ENCODE measurements around the gene PCBP3.

DNA sequence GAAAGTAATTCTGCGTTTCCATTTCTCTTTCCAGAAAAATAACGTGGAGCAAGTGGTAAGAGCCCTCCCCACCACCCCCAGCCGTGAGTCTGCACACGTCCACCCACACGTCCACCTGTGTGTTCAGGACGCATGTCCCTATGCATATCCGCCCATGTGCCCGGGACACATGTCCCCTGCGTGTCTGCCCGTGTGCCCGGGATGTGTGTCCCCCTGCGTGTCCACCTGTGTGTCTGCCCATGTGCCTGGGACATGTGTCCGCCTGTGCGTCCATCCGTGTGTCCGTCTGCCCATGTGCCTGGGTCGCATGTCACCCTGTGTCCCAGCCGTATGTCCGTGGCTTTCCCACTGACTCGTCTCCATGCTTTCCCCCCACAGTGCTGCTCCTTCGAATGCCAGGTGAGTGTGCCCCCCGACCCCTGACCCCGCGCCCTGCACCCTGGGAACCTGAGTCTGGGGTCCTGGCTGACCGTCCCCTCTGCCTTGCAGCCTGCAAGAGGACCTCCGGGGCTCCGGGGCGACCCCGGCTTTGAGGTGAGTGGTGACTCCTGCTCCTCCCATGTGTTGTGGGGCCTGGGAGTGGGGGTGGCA lies 343.7 kb downstream of the PCBP3 start:
- TF ChIP-seq, protein P1, sequence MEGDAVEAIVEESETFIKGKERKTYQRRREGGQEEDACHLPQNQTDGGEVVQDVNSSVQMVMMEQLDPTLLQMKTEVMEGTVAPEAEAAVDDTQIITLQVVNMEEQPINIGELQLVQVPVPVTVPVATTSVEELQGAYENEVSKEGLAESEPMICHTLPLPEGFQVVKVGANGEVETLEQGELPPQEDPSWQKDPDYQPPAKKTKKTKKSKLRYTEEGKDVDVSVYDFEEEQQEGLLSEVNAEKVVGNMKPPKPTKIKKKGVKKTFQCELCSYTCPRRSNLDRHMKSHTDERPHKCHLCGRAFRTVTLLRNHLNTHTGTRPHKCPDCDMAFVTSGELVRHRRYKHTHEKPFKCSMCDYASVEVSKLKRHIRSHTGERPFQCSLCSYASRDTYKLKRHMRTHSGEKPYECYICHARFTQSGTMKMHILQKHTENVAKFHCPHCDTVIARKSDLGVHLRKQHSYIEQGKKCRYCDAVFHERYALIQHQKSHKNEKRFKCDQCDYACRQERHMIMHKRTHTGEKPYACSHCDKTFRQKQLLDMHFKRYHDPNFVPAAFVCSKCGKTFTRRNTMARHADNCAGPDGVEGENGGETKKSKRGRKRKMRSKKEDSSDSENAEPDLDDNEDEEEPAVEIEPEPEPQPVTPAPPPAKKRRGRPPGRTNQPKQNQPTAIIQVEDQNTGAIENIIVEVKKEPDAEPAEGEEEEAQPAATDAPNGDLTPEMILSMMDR (IDR thresholded peaks at IDR 0.05) = no peak
- TF ChIP-seq SIN3A (IDR thresholded peaks at IDR 0.05; ENCODE audit: borderline replicate concordance, insufficient read depth, low read depth, low read length) (no peak), POLR2AphosphoS5 (IDR thresholded peaks at IDR 0.05; ENCODE audit: low read depth, low read length) (no peak)
- TF ChIP-seq, protein P2, sequence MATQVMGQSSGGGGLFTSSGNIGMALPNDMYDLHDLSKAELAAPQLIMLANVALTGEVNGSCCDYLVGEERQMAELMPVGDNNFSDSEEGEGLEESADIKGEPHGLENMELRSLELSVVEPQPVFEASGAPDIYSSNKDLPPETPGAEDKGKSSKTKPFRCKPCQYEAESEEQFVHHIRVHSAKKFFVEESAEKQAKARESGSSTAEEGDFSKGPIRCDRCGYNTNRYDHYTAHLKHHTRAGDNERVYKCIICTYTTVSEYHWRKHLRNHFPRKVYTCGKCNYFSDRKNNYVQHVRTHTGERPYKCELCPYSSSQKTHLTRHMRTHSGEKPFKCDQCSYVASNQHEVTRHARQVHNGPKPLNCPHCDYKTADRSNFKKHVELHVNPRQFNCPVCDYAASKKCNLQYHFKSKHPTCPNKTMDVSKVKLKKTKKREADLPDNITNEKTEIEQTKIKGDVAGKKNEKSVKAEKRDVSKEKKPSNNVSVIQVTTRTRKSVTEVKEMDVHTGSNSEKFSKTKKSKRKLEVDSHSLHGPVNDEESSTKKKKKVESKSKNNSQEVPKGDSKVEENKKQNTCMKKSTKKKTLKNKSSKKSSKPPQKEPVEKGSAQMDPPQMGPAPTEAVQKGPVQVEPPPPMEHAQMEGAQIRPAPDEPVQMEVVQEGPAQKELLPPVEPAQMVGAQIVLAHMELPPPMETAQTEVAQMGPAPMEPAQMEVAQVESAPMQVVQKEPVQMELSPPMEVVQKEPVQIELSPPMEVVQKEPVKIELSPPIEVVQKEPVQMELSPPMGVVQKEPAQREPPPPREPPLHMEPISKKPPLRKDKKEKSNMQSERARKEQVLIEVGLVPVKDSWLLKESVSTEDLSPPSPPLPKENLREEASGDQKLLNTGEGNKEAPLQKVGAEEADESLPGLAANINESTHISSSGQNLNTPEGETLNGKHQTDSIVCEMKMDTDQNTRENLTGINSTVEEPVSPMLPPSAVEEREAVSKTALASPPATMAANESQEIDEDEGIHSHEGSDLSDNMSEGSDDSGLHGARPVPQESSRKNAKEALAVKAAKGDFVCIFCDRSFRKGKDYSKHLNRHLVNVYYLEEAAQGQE (IDR thresholded peaks at IDR 0.05; ENCODE audit: insufficient read depth in 1 of 2, low read depth in 2 of 2, low read length in 1 of 2) = no peak

Data from Panc1 (cell line).